SK-N-SH (cell line): ENCODE measurements around the gene CPLX1. TPM values are rescaled to one million over a fixed set of nuclear protein-coding genes. Genes with fewer than 3 reads are reported as not detected.

ENCODE experiments used
- CTCF ChIA-PET: fragments of 300-600, 350-600 bp; formaldehyde crosslinking; extraction: SDS; loops from one replicate; lab custom pipeline; 2021; lab: Yijun Ruan, JAX
- POLR2A ChIA-PET: fragments of 350-600 bp; sonication (Branson Sonifier 250); formaldehyde crosslinking; extraction: SDS; loops from one replicate; lab custom pipeline; 2020; ENCODE audit warnings: antibody characterized with exemption, inconsistent platforms; lab: Yijun Ruan, JAX
- DNase-seq: peaks from one replicate; pipeline ENCODE4 v3.0.0; 2012
- H2AFZ ChIP-seq: fragments of 200-600 bp; sonication (generic); 2 replicates; pipeline ENCODE4 v1.8.1; 2016; ENCODE audit warnings: antibody characterized with exemption, mild to moderate bottlenecking, low read depth
- H3F3A ChIP-seq: fragments of 200-600 bp; sonication (generic); replicated peaks from 2 replicates; pipeline ENCODE3; 2016; ENCODE audit warnings: antibody characterized with exemption, mild to moderate bottlenecking; ENCODE audit not compliant: insufficient read depth
- H3K27ac ChIP-seq, 2 experiments: fragments of 200-500 bp in 1 of 2; fragments of 200-600 bp in 1 of 2; sonication (Bioruptor generic) in 1 of 2; sonication (generic), shearing (Covaris generic) in 1 of 2; 2 replicates each; pipeline versions ENCODE4 v1.5.1 to v1.6.1; 2014 to 2016; ENCODE audit warnings: low read depth in 2 of 2, inconsistent platforms in 1 of 2, low read length in 1 of 2, mild to moderate bottlenecking in 1 of 2, mixed read lengths in 1 of 2
- H3K27me3 ChIP-seq: fragments of 200-600 bp; sonication (generic), shearing (Covaris generic); 2 replicates; pipeline ENCODE4 v1.6.1; 2016; ENCODE audit warnings: mixed run types; ENCODE audit not compliant: insufficient read depth
- H3K36me3 ChIP-seq, 2 experiments: fragments of 200-500 bp in 1 of 2; fragments of 200-600 bp in 1 of 2; sonication (Bioruptor generic) in 1 of 2; sonication (generic) in 1 of 2; replicated peaks in 1 of 2; 2 replicates each; pipeline versions ENCODE3 to v1.5.1; 2014 to 2016; ENCODE audit warnings: low read length in 1 of 2, mild to moderate bottlenecking in 1 of 2; ENCODE audit not compliant: insufficient read depth in 2 of 2, control insufficient read depth in 1 of 2
- H3K4me1 ChIP-seq, 2 experiments: fragments of 200-500 bp in 1 of 2; fragments of 200-600 bp in 1 of 2; sonication (Bioruptor generic) in 1 of 2; sonication (generic), shearing (Covaris generic) in 1 of 2; 2 replicates each; pipeline versions ENCODE4 v1.5.1 to v1.6.1; 2014 to 2016; ENCODE audit warnings: low read depth in 1 of 2, low read length in 1 of 2, mixed run types in 1 of 2; ENCODE audit not compliant: insufficient read depth in 2 of 2, control insufficient read depth in 1 of 2
- H3K4me2 ChIP-seq: fragments of 200-600 bp; sonication (generic), shearing (Covaris generic); 2 replicates; pipeline ENCODE4 v1.6.1; 2017; ENCODE audit warnings: mixed run types
- H3K4me3 ChIP-seq, 2 experiments: fragments of 200-500 bp in 1 of 2; fragments of 200-600 bp in 1 of 2; sonication (Bioruptor generic) in 1 of 2; sonication (generic), shearing (Covaris generic) in 1 of 2; 2 replicates each; pipeline versions ENCODE4 v1.5.1 to v1.8.1; 2014 to 2016; ENCODE audit warnings: low read depth in 2 of 2, inconsistent platforms in 1 of 2, low read length in 1 of 2, mild to moderate bottlenecking in 1 of 2, mixed read lengths in 1 of 2, moderate library complexity in 1 of 2
- H3K79me2 ChIP-seq: fragments of 200-600 bp; sonication (generic); 2 replicates; pipeline ENCODE4 v1.8.1; 2017; ENCODE audit warnings: mild to moderate bottlenecking; ENCODE audit not compliant: insufficient read depth
- H3K9ac ChIP-seq: fragments of 200-600 bp; sonication (generic); 2 replicates; pipeline ENCODE4 v1.6.1; 2017; ENCODE audit warnings: mixed run types
- H3K9me2 ChIP-seq: fragments of 200-600 bp; sonication (generic); 2 replicates; pipeline ENCODE4 v1.6.1; 2017; ENCODE audit warnings: mixed run types
- H3K9me3 ChIP-seq: fragments of 200-600 bp; sonication (generic); 2 replicates; pipeline ENCODE4 v1.6.1; 2017; ENCODE audit warnings: mixed run types, mild to moderate bottlenecking, moderate library complexity
- H4K20me1 ChIP-seq: fragments of 200-600 bp; sonication (generic); 2 replicates; pipeline ENCODE4 v1.6.1; 2017; ENCODE audit warnings: mild to moderate bottlenecking, mixed run types; ENCODE audit not compliant: insufficient read depth
- CHD2 ChIP-seq: fragments of 150-350 bp; IDR thresholded peaks from 2 replicates; pipeline ENCODE4 v1.6.1; 2018; ENCODE audit warnings: low read length; ENCODE audit not compliant: partially characterized antibody
- CTCF ChIP-seq: fragments of 200-600 bp; sonication (generic); IDR thresholded peaks from 2 replicates; pipeline ENCODE4 v1.6.1; 2017; ENCODE audit warnings: antibody characterized with exemption, mild to moderate bottlenecking, moderate library complexity
- FOSL2 ChIP-seq: IDR thresholded peaks from 2 replicates; pipeline ENCODE4 v1.4.0; 2012; ENCODE audit warnings: low read depth, mild to moderate bottlenecking, moderate library complexity, borderline replicate concordance
- GABPA ChIP-seq: IDR thresholded peaks from 2 replicates; pipeline ENCODE4 v1.4.0; 2012; ENCODE audit warnings: low read depth, mild to moderate bottlenecking
- IRF3 ChIP-seq: fragments of 150-350 bp; IDR thresholded peaks from 2 replicates; pipeline ENCODE4 v1.6.1; 2016; ENCODE audit warnings: mild to moderate bottlenecking, low read depth, low read length
- JUND ChIP-seq: IDR thresholded peaks from 2 replicates; pipeline ENCODE4 v1.4.0; 2012
- MEF2A ChIP-seq: IDR thresholded peaks from 2 replicates; pipeline ENCODE4 v1.4.0; 2012; ENCODE audit warnings: low read depth, borderline replicate concordance
- MXI1 ChIP-seq: IDR thresholded peaks from 2 replicates; pipeline ENCODE4 v1.6.1; 2012; ENCODE audit warnings: mild to moderate bottlenecking, low read depth, low read length, improper control_type of control experiment
- NFIC ChIP-seq: IDR thresholded peaks from 2 replicates; pipeline ENCODE4 v1.4.0; 2012; ENCODE audit warnings: borderline replicate concordance
- PBX3 ChIP-seq: IDR thresholded peaks from 2 replicates; pipeline ENCODE4; 2012
- RAD21 ChIP-seq: IDR thresholded peaks from 2 replicates; pipeline ENCODE4 v1.6.1; 2012; ENCODE audit warnings: mild to moderate bottlenecking, low read length
- RFX5 ChIP-seq: IDR thresholded peaks from 2 replicates; pipeline ENCODE4 v1.6.1; 2012; ENCODE audit warnings: mild to moderate bottlenecking, improper control_type of control experiment, low read length
- TAF1 ChIP-seq: IDR thresholded peaks from 2 replicates; pipeline ENCODE4 v1.6.1; 2012; ENCODE audit warnings: low read depth, mild to moderate bottlenecking, low read length, moderate library complexity, borderline replicate concordance
- TEAD4 ChIP-seq: IDR thresholded peaks from 2 replicates; pipeline ENCODE4 v1.4.0; 2012; ENCODE audit warnings: mild to moderate bottlenecking, borderline replicate concordance; ENCODE audit not compliant: insufficient read depth
- USF2 ChIP-seq: fragments of 150-350 bp; IDR thresholded peaks from 2 replicates; pipeline ENCODE4 v1.6.1; 2017; ENCODE audit warnings: antibody characterized with exemption, low read length, low read depth, borderline replicate concordance
- YY1 ChIP-seq: IDR thresholded peaks from 2 replicates; pipeline ENCODE4 v1.4.0; 2012; ENCODE audit warnings: low read depth, mild to moderate bottlenecking
- ZBTB33 ChIP-seq: IDR thresholded peaks from 2 replicates; pipeline ENCODE4 v1.4.0; 2012; ENCODE audit warnings: low read depth, borderline replicate concordance
- WGBS: methylation state at CpG from one replicate; pipeline ENCODE4 v1.1.6; 2017; ENCODE audit warnings: low lambda C conversion rate; 5-methylcytosine and 5-hydroxymethylcytosine counted together
- polyA plus RNA-seq, 3 experiments: library from polyadenylated mRNA; depleted of rRNA; stranded (reverse); fragments of >200 nt; gene quantifications; 2 replicates each; pipeline ENCODE4 v1.2.3, GENCODE V29; 2012

Gene CPLX1
- polyA plus RNA-seq, 1 of the 3 experiments (the other 2 are of a cell fraction), result 0.56 TPM

GRCh38 chr4:836750-837301 lies 10.9 kb upstream of the CPLX1 start:
- peaks cover 8% of the 10 kb centered on the region for H3F3A ChIP-seq
- CTCF ChIA-PET, result interaction anchor here (0.7 kb wide), 1 partner anchor 12 kb away, joined by 3 read pairs; no protein-coding TSS in a partner anchor
- no peak for TF ChIP-seq CHD2
- no peak for TF ChIP-seq PBX3
- no peak for TF ChIP-seq TAF1
- no peak for TF ChIP-seq USF2
- no peak for TF ChIP-seq RAD21
- no peak overlapping the region for H3K4me2 ChIP-seq
- no peaks in the 10 kb centered on the region for H3K9me2 ChIP-seq
- whole genome bisulfite sequencing, result 77% methylated on average over 8 of the region's 22 CpGs
- peaks cover 0 to 5% of the 10 kb centered on the region in 2 experiments for H3K36me3 ChIP-seq
- H3K9ac ChIP-seq, result no peak overlapping the region
- no peaks in the 10 kb centered on the region for H4K20me1 ChIP-seq
- no peak overlapping the region for H3K4me3 ChIP-seq
- H2AFZ ChIP-seq, result no peak overlapping the region
- H3K4me1 ChIP-seq, result peaks cover 0 to 8% of the 10 kb centered on the region in 2 experiments; a peak in 1 of 4 replicates
- H3K9me3 ChIP-seq, result peaks cover 9% of the 10 kb centered on the region; the same call in 1 of the 2 replicates
- POLR2A ChIA-PET, result no interaction called here
- no peaks in the 10 kb centered on the region for H3K27me3 ChIP-seq
- no peak overlapping the region for H3K27ac ChIP-seq
- no peaks in the 10 kb centered on the region for H3K79me2 ChIP-seq
- DNase-seq, result no peak

GRCh38 chr4:836003-836511 lies 10.1 kb upstream of the CPLX1 start:
- WGBS, result 91% methylated on average over 19 of the region's 32 CpGs
- Histone ChIP-seq H3K9ac (no peak overlapping the region), H2AFZ (no peak overlapping the region), H3K4me2 (no peak overlapping the region), H3K4me3 (no peak overlapping the region), H3K9me2 (no peaks in the 10 kb centered on the region), H3K4me1 (peaks cover 0 to 8% of the 10 kb centered on the region in 2 experiments; a peak in 1 of 4 replicates), H3K27ac (no peak overlapping the region), H3K36me3 (no peaks in the 10 kb centered on the region), H4K20me1 (no peaks in the 10 kb centered on the region), H3K27me3 (no peaks in the 10 kb centered on the region), H3K9me3 (peaks cover 9% of the 10 kb centered on the region; the same call in 1 of the 2 replicates), H3F3A (peaks cover 8% of the 10 kb centered on the region), H3K79me2 (no peaks in the 10 kb centered on the region)
- CTCF ChIA-PET, result no interaction called here
- DNase-seq, result no peak
- POLR2A ChIA-PET, result interaction anchor here (1.0 kb wide), 1 partner anchor 9 kb away, joined by 3 read pairs; no protein-coding TSS in a partner anchor
- TF ChIP-seq MXI1 (no peak), NFIC (no peak), CTCF (no peak), TEAD4 (no peak), RFX5 (no peak), GABPA (no peak), IRF3 (no peak), JUND (no peak), FOSL2 (no peak), YY1 (no peak), ZBTB33 (no peak), MEF2A (no peak)
